LNCAP (cell line): ENCODE results near the gene TMEM18.

ENCODE experiments used
- CTCF ChIP-seq: fragments of 450-650 bp; IDR thresholded peaks from 2 replicates; pipeline ENCODE4 v1.5.1; 2017; ENCODE audit warnings: mild to moderate bottlenecking

Gene TMEM18

GRCh38 chr2:670637-671036 lies 6.6 kb downstream of the TMEM18 start:
- TF ChIP-seq CTCF, result no peak

GRCh38 chr2:669323-669722 lies 7.9 kb downstream of the TMEM18 start:
- no peak for TF ChIP-seq CTCF

- TF ChIP-seq CTCF, result no peak
Observed at GRCh38 chr2:668000-668398, 9.2 kb downstream of the TMEM18 start.

- TF ChIP-seq CTCF, result peak; percentile 58
Observed at GRCh38 chr2:667332-667999, 9.7 kb downstream of the TMEM18 start.

- no peak for TF ChIP-seq CTCF
Observed at GRCh38 chr2:666441-666840, 10.8 kb downstream of the TMEM18 start.

GRCh38 chr2:665340-666073 lies 11.7 kb downstream of the TMEM18 start:
- no peak for TF ChIP-seq CTCF

GRCh38 chr2:664063-664462 lies 13.1 kb downstream of the TMEM18 start:
- no peak for TF ChIP-seq CTCF
